Liver (tissue), 3 donors: ENCODE data around the gene CLASRP.

ENCODE experiments used
- FOXA1 ChIP-seq: IDR thresholded peaks from 2 replicates; pipeline ENCODE4 v1.6.1; 2016; ENCODE audit warnings: antibody characterized with exemption
- GABPA ChIP-seq, 2 donors: IDR thresholded peaks in 1 of 2; conservative IDR thresholded peaks in 1 of 2; 2 replicates each; pipeline ENCODE4 v1.6.1; 2016; ENCODE audit warnings: antibody characterized with exemption in 2 of 2, mild to moderate bottlenecking in 1 of 2, moderate library complexity in 1 of 2
- JUND ChIP-seq, 2 donors: IDR thresholded peaks; 2 replicates each; pipeline ENCODE4 v1.6.1; 2016; ENCODE audit warnings: antibody characterized with exemption in 2 of 2
- RAD21 ChIP-seq, 2 donors: IDR thresholded peaks; 2 replicates each; pipeline ENCODE4 v1.6.1; 2016; ENCODE audit warnings: antibody characterized with exemption in 2 of 2, mild to moderate bottlenecking in 2 of 2
- TAF1 ChIP-seq: conservative IDR thresholded peaks from 2 replicates; pipeline ENCODE4 v1.6.1; 2016; ENCODE audit warnings: antibody characterized with exemption, mild to moderate bottlenecking
- YY1 ChIP-seq: IDR thresholded peaks from 2 replicates; pipeline ENCODE4 v1.6.1; 2016; ENCODE audit warnings: antibody characterized with exemption, mild to moderate bottlenecking
- TF ChIP-seq, protein P1 (sequence below): fragments of 150-350 bp; IDR thresholded peaks from 2 replicates; pipeline ENCODE4 v1.5.1; 2017; ENCODE audit warnings: improper control_type of control experiment, low read depth, low read length; ENCODE audit not compliant: missing input control
- TF ChIP-seq, protein P2 (sequence below): IDR thresholded peaks from 2 replicates; pipeline ENCODE4 v1.6.1; 2016; ENCODE audit warnings: antibody characterized with exemption
- TF ChIP-seq, protein P3 (sequence below): IDR thresholded peaks from 2 replicates; pipeline ENCODE4 v1.6.1; 2016; ENCODE audit warnings: antibody characterized with exemption
- TF ChIP-seq, protein P4 (sequence below): IDR thresholded peaks from 2 replicates; pipeline ENCODE4 v1.6.1; 2016; ENCODE audit warnings: antibody characterized with exemption
- donor health status: healthy.
- donor health status: healthy.

DNA sequence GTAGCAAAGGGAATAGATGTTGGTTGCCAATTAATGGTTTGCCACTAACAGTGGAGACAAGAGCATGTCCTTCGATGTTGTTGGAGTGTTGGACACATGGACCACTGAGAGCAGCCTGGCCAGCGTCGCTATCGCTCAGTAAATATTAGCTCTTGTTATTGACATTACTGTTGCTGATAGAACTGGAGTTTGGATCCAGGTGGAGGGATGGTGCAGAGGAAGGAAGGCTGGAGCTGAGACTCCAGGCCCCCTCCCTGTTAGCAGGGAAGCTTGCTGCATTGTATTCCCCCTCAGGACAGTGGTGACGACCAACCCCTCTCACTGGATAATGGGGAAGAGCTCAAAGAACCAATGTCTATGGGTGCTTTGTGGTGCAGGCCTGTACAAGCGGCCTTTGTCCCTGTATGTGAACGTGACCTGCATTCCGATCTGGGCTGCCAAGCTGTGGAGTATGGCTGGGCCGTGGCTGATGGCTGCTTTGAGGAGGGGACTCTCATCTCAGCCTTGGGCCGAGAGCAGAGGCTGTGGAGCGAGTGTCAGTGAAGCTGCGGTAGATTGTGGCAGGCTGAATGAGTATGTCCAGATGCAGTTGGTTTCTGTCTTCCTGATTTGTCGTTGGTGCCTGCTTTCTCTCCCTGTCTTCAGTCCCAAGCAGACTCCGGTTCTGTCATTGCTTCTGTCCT, 7.0 kb downstream of the CLASRP start:
- TF ChIP-seq, protein P1, sequence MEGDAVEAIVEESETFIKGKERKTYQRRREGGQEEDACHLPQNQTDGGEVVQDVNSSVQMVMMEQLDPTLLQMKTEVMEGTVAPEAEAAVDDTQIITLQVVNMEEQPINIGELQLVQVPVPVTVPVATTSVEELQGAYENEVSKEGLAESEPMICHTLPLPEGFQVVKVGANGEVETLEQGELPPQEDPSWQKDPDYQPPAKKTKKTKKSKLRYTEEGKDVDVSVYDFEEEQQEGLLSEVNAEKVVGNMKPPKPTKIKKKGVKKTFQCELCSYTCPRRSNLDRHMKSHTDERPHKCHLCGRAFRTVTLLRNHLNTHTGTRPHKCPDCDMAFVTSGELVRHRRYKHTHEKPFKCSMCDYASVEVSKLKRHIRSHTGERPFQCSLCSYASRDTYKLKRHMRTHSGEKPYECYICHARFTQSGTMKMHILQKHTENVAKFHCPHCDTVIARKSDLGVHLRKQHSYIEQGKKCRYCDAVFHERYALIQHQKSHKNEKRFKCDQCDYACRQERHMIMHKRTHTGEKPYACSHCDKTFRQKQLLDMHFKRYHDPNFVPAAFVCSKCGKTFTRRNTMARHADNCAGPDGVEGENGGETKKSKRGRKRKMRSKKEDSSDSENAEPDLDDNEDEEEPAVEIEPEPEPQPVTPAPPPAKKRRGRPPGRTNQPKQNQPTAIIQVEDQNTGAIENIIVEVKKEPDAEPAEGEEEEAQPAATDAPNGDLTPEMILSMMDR = no peak
- TF ChIP-seq, protein P2, sequence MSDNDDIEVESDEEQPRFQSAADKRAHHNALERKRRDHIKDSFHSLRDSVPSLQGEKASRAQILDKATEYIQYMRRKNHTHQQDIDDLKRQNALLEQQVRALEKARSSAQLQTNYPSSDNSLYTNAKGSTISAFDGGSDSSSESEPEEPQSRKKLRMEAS = peak; percentile 85
- TF ChIP-seq RAD21 (IDR thresholded peaks at IDR 0.05) = peak; percentile 32 to 40
- peak; percentile 31 to 38 for TF ChIP-seq JUND (IDR thresholded peaks at IDR 0.05)
- TF ChIP-seq, protein P3, sequence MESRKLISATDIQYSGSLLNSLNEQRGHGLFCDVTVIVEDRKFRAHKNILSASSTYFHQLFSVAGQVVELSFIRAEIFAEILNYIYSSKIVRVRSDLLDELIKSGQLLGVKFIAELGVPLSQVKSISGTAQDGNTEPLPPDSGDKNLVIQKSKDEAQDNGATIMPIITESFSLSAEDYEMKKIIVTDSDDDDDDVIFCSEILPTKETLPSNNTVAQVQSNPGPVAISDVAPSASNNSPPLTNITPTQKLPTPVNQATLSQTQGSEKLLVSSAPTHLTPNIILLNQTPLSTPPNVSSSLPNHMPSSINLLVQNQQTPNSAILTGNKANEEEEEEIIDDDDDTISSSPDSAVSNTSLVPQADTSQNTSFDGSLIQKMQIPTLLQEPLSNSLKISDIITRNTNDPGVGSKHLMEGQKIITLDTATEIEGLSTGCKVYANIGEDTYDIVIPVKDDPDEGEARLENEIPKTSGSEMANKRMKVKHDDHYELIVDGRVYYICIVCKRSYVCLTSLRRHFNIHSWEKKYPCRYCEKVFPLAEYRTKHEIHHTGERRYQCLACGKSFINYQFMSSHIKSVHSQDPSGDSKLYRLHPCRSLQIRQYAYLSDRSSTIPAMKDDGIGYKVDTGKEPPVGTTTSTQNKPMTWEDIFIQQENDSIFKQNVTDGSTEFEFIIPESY = peak; percentile 74
- TF ChIP-seq FOXA1 = peak; percentile 99
- TF ChIP-seq, protein P4, sequence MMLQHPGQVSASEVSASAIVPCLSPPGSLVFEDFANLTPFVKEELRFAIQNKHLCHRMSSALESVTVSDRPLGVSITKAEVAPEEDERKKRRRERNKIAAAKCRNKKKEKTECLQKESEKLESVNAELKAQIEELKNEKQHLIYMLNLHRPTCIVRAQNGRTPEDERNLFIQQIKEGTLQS = no peak
- TF ChIP-seq TAF1 = no peak
- TF ChIP-seq GABPA (IDR thresholded peaks at IDR 0.05 in 1 of 2, conservative IDR thresholded peaks at IDR 0.05 in 1 of 2) = peak in 1 of 2 donors; percentile 73
- TF ChIP-seq YY1 = peak; percentile 79
